Astrocyte of the cerebellum (primary cell): ENCODE results near the gene SOX5.

ENCODE experiments used
- DNase-seq: peaks from one replicate; pipeline ENCODE4 v3.0.0-alpha.2; 2011; ENCODE audit warnings: low read depth
- H3K4me3 ChIP-seq: 2 replicates; pipeline ENCODE4 v1.5.1; 2011; ENCODE audit warnings: mild to moderate bottlenecking, low read depth, low read length, moderate library complexity
- in situ Hi-C: cut with HindIII; loops from 2 replicates; pipeline ENCODE4 v1.10.0; 2017; ENCODE audit warnings: low sequenced_read_pairs
- TF ChIP-seq, protein P1 (sequence below): IDR thresholded peaks from 2 replicates; pipeline ENCODE4 v1.5.1; 2012; ENCODE audit warnings: low read length, low read depth, moderate library complexity, mild to moderate bottlenecking; ENCODE audit errors: missing control alignments

SOX5 gene

DNA sequence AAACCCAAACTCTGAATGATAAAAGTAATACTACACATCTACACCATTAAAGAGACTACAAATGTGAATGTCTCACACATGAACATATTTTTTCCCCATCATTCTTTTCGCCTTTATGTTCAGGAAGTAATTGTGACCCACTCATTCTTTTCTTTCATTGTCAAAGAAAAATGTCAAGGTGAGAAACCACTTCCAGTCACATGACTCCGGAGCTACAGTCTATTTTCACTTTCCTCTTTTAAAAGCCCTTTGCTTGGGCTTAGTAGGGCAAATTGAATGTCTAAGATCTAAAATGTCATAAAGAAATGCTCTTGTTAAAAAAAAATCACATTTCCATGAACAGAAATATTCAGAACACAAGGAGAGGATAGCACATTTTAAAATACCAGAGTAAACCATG lies 461.3 kb downstream of the SOX5 start:
- TF ChIP-seq, protein P1, sequence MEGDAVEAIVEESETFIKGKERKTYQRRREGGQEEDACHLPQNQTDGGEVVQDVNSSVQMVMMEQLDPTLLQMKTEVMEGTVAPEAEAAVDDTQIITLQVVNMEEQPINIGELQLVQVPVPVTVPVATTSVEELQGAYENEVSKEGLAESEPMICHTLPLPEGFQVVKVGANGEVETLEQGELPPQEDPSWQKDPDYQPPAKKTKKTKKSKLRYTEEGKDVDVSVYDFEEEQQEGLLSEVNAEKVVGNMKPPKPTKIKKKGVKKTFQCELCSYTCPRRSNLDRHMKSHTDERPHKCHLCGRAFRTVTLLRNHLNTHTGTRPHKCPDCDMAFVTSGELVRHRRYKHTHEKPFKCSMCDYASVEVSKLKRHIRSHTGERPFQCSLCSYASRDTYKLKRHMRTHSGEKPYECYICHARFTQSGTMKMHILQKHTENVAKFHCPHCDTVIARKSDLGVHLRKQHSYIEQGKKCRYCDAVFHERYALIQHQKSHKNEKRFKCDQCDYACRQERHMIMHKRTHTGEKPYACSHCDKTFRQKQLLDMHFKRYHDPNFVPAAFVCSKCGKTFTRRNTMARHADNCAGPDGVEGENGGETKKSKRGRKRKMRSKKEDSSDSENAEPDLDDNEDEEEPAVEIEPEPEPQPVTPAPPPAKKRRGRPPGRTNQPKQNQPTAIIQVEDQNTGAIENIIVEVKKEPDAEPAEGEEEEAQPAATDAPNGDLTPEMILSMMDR = no peak
- DNase-seq = no peak
- in situ Hi-C loops = no loop called here
- H3K4me3 ChIP-seq = no peak overlapping the region

DNA sequence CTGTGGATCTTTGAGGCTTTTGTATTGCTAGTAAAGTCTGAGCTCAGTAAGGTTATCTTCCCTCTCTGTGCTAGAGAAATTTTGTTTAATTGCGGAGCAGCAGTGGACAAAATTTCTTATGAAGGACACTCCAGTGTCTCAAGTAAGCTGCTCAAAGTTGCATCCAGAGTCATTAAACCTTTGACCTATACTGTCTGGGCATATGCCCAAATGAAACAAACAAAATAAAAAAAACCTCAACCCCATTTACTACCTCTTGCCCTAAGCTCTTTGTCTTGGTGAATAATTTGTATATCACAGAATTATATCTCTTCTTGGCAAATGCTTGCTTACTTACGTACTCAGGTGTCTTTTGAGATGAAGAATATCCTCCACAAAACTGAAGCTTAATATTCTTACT lies 465.2 kb downstream of the SOX5 start:
- in situ Hi-C loops = no loop called here
- TF ChIP-seq, protein P1 = no peak
- no peak overlapping the region for H3K4me3 ChIP-seq
- DNase-seq = no peak

DNA sequence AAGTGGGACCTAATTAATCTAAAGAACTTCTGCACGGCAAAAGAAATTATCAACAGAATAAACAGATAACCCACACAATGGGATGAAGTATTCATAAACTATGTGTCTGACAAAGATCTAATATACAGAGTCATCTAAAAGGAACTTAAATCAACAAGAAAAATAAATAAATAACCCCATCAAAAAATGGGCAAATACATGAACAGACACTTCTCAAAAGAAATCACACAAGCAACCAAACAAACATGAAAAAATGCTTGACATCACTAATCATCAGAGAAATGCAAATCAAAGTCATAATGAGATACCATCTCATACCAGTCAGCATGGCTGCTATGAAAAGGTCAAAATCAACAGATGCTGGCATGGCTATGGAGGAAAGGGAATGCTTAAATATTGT lies 466.9 kb downstream of the SOX5 start:
- in situ Hi-C loops = no loop called here
- H3K4me3 ChIP-seq = no peak overlapping the region
- no peak for DNase-seq
- TF ChIP-seq, protein P1 = no peak
